ENCODE measurements around the gene CYB5A. TPM values are rescaled to one million over a fixed set of nuclear protein-coding genes. Genes with fewer than 3 reads are reported as not detected.

The CYB5A gene
- total and polyA plus RNA-seq, 9 of the 15 experiments (the other 6 are each of a cell fraction or from before 2014, with no cell fraction given) = 11.9 to 22.6 (median 14.1) TPM

GRCh38 chr18:74299746-74300145, 8.0 kb upstream of the CYB5A start (continued):
- TF ChIP-seq NFIC (IDR thresholded peaks at IDR 0.05) (no peak), ZNF124 (CRISPR knock-in tag; IDR thresholded peaks at IDR 0.05) (no peak), ELF4 (CRISPR knock-in tag; IDR thresholded peaks at IDR 0.05) (no peak), ATF2 (CRISPR knock-in tag; IDR thresholded peaks at IDR 0.05) (no peak), TAF1 (IDR thresholded peaks at IDR 0.05; ENCODE audit: control insufficient read depth, extremely low read depth, insufficient read depth, low read length, severe bottlenecking) (no peak), WHSC1 (IDR thresholded peaks at IDR 0.05; ENCODE audit: low read length) (no peak), KAT8 (IDR thresholded peaks at IDR 0.05; ENCODE audit: low read depth) (no peak), ZNF431 (CRISPR knock-in tag; IDR thresholded peaks at IDR 0.05) (no peak), RERE (CRISPR knock-in tag; IDR thresholded peaks at IDR 0.05; ENCODE audit: borderline replicate concordance) (no peak), TCFL5 (CRISPR knock-in tag; conservative IDR thresholded peaks at IDR 0.05) (no peak), HMG20A (CRISPR knock-in tag; conservative IDR thresholded peaks at IDR 0.05) (no peak)
- TF ChIP-seq, protein P1, sequence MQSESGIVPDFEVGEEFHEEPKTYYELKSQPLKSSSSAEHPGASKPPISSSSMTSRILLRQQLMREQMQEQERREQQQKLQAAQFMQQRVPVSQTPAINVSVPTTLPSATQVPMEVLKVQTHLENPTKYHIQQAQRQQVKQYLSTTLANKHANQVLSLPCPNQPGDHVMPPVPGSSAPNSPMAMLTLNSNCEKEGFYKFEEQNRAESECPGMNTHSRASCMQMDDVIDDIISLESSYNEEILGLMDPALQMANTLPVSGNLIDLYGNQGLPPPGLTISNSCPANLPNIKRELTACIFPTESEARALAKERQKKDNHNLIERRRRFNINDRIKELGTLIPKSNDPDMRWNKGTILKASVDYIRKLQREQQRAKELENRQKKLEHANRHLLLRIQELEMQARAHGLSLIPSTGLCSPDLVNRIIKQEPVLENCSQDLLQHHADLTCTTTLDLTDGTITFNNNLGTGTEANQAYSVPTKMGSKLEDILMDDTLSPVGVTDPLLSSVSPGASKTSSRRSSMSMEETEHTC (IDR thresholded peaks at IDR 0.05) = no peak
